ENCODE results near the gene CMIP.

GRCh38 chr16:81729451-81729850, 284.8 kb downstream of the CMIP start:
- TF ChIP-seq CTCF (conservative IDR thresholded peaks at IDR 0.05; ENCODE audit: low read length) (no peak), EZH2phosphoT487 (IDR thresholded peaks at IDR 0.05; ENCODE audit: borderline replicate concordance) (no peak)

All from Loucy (cell line).